HG03520 (cell line): ENCODE data around the gene LPAR6.

Experiments
- ATAC-seq: cut with Tn5 transposase; IDR thresholded peaks from one replicate; pipeline ENCODE4 v1.9.1; 2021; ENCODE audit warnings: mild to moderate bottlenecking, moderate library complexity; ENCODE audit not compliant: unreplicated experiment

Gene LPAR6

GRCh38 chr13:48415516-48415915 lies 2.6 kb upstream of the LPAR6 start:
- ATAC-seq, result no peak

- ATAC-seq, result no peak
Observed at GRCh38 chr13:48414501-48414900, 1.6 kb upstream of the LPAR6 start.

GRCh38 chr13:48411841-48412531 lies 927 bp downstream of the LPAR6 start:
- no peak for ATAC-seq

GRCh38 chr13:48411147-48411794 lies 1.6 kb downstream of the LPAR6 start:
- no peak for ATAC-seq

GRCh38 chr13:48410199-48410598 lies 2.7 kb downstream of the LPAR6 start:
- ATAC-seq, result no peak

GRCh38 chr13:48405875-48406274 lies 7.0 kb downstream of the LPAR6 start:
- ATAC-seq, result no peak

- no peak for ATAC-seq
Observed at GRCh38 chr13:48404952-48405351, 8.0 kb downstream of the LPAR6 start.

- no peak for ATAC-seq
Observed at GRCh38 chr13:48403913-48404312, 9.0 kb downstream of the LPAR6 start.

- ATAC-seq, result no peak
Observed at GRCh38 chr13:48403151-48403631, 9.7 kb downstream of the LPAR6 start.

- no peak for ATAC-seq
Observed at GRCh38 chr13:48402325-48402932, 10.5 kb downstream of the LPAR6 start.

GRCh38 chr13:48401480-48401879 lies 11.4 kb downstream of the LPAR6 start:
- no peak for ATAC-seq

GRCh38 chr13:48400850-48401291 lies 12.0 kb downstream of the LPAR6 start:
- no peak for ATAC-seq

GRCh38 chr13:48400090-48400694 lies 12.7 kb downstream of the LPAR6 start:
- no peak for ATAC-seq

GRCh38 chr13:48398450-48399095 lies 14.3 kb downstream of the LPAR6 start:
- ATAC-seq, result no peak

- no peak for ATAC-seq
Observed at GRCh38 chr13:48397744-48398143, 15.2 kb downstream of the LPAR6 start.

- no peak for ATAC-seq
Observed at GRCh38 chr13:48393698-48394085, 19.2 kb downstream of the LPAR6 start.

- no peak for ATAC-seq
Observed at GRCh38 chr13:48393030-48393697, 19.7 kb downstream of the LPAR6 start.

GRCh38 chr13:48391257-48391656 lies 21.7 kb downstream of the LPAR6 start:
- ATAC-seq, result no peak

GRCh38 chr13:48386816-48387215 lies 26.1 kb downstream of the LPAR6 start:
- no peak for ATAC-seq

GRCh38 chr13:48383384-48383783 lies 29.5 kb downstream of the LPAR6 start:
- ATAC-seq, result no peak

GRCh38 chr13:48380581-48380980 lies 32.3 kb downstream of the LPAR6 start:
- no peak for ATAC-seq
